ENCODE results near the gene LTBP3. TPM values are rescaled to one million over a fixed set of nuclear protein-coding genes. Genes with fewer than 3 reads are reported as not detected.

LTBP3 gene
- total and polyA plus RNA-seq, 2 of the 13 experiments (the other 11 are each of a cell fraction or from before 2014, with no cell fraction given): 12.2 to 68.1 TPM

- TF ChIP-seq THAP8 (CRISPR knock-in tag; IDR thresholded peaks at IDR 0.05; ENCODE audit: borderline replicate concordance) (no peak), ZNF333 (CRISPR knock-in tag; IDR thresholded peaks at IDR 0.05; ENCODE audit: borderline replicate concordance) (no peak), JUNB (CRISPR knock-in tag; IDR thresholded peaks at IDR 0.05; ENCODE audit: borderline replicate concordance) (no peak), ZNF501 (CRISPR knock-in tag; IDR thresholded peaks at IDR 0.05) (no peak), RFXANK (CRISPR knock-in tag; IDR thresholded peaks at IDR 0.05) (no peak), NFIB (CRISPR knock-in tag; IDR thresholded peaks at IDR 0.05; ENCODE audit: borderline replicate concordance) (no peak), ZNF746 (CRISPR knock-in tag; IDR thresholded peaks at IDR 0.05) (peak; percentile 64; the same call in 1 of the 2 replicates), TIGD3 (CRISPR knock-in tag; IDR thresholded peaks at IDR 0.05; ENCODE audit: borderline replicate concordance) (0 out of 2 replicates have a peak, but pooled peaks have one; percentile 26), NFRKB (IDR thresholded peaks at IDR 0.05) (no peak), REL (CRISPR knock-in tag; conservative IDR thresholded peaks at IDR 0.05) (no peak), RNF219 (CRISPR knock-in tag; IDR thresholded peaks at IDR 0.05) (no peak), ZNF136 (CRISPR knock-in tag; IDR thresholded peaks at IDR 0.05; ENCODE audit: low read depth) (no peak), HCFC1 (IDR thresholded peaks at IDR 0.05; ENCODE audit: low read depth, low read length) (no peak), TOE1 (CRISPR knock-in tag; IDR thresholded peaks at IDR 0.05) (peak; percentile 90), REST (IDR thresholded peaks at IDR 0.05; ENCODE audit: borderline replicate concordance in 1 of 2, low read depth in 1 of 2, low read length in 2 of 2) (peak in 1 of 2 experiments; percentile 87; a peak in 2 of 4 replicates), ZNF331 (CRISPR knock-in tag; IDR thresholded peaks at IDR 0.05) (peak; percentile 95), RARA (CRISPR knock-in tag; IDR thresholded peaks at IDR 0.05) (peak; percentile 65), HNRNPLL (IDR thresholded peaks at IDR 0.05; ENCODE audit: low read depth, low read length, poor library complexity, severe bottlenecking) (no peak), ZNF24 (IDR thresholded peaks at IDR 0.05) (peak; percentile 69; the same call in 1 of the 2 replicates), GABPB1 (CRISPR knock-in tag; IDR thresholded peaks at IDR 0.05) (peak; percentile 62; the same call in 1 of the 2 replicates), ATF7 (IDR thresholded peaks at IDR 0.05) (peak; percentile 88), ATF7 (CRISPR knock-in tag; IDR thresholded peaks at IDR 0.05) (no peak)
Measured at GRCh38 chr11:65498977-65499712, 59.0 kb downstream of the LTBP3 start, which contains the start of gene MALAT1 (continued).
